ENCODE measurements around the gene MACROD2.
A peak's percentile ranks its signal among the peaks of the same experiment; 100 is the strongest.

The MACROD2 gene

DNA sequence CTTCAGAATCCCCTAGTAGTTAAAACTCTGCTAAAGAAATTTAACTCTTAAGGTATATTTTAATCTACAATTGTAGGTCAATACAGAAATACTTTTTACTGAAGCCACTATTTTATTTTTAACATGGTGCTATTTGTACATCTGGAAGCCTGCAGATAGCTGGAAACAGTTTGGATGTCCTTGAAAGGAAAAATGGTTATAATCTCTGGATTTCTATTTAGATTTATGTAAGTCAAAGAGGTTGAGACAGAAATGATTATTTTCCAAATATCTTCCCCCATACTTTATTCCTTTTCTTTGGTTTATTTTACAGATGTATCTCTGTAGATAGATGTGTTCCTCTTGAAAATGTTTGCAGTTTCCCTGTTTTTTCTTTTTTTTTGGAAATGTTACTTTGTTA is 1575.7 kb downstream of the MACROD2 start:
- no peak overlapping the region for H3K4me3 ChIP-seq (ENCODE audit: low read depth, low read length)
- no peak for DNase-seq (ENCODE audit: low read depth)
- TF ChIP-seq, protein P1, sequence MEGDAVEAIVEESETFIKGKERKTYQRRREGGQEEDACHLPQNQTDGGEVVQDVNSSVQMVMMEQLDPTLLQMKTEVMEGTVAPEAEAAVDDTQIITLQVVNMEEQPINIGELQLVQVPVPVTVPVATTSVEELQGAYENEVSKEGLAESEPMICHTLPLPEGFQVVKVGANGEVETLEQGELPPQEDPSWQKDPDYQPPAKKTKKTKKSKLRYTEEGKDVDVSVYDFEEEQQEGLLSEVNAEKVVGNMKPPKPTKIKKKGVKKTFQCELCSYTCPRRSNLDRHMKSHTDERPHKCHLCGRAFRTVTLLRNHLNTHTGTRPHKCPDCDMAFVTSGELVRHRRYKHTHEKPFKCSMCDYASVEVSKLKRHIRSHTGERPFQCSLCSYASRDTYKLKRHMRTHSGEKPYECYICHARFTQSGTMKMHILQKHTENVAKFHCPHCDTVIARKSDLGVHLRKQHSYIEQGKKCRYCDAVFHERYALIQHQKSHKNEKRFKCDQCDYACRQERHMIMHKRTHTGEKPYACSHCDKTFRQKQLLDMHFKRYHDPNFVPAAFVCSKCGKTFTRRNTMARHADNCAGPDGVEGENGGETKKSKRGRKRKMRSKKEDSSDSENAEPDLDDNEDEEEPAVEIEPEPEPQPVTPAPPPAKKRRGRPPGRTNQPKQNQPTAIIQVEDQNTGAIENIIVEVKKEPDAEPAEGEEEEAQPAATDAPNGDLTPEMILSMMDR (conservative IDR thresholded peaks at IDR 0.05; ENCODE audit: low read depth, low read length), result no peak

DNA sequence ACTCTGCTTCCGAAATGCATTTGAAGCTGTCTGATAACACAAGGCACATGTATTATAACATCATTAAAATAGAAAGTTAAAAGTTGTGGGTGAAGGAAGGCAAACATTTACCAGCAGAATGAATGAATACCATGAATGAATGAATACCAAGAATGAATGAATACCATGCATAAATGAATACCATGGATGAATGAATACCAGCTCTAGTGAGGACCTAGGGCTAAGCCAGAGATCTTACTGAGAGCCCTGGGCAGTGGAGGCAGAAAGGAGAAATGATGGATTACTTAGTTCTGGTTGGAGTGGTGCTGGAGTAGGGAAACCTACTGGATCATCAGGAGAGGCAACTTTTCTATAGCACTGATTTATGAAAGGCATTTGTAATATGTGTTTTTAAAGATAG is 1579.9 kb downstream of the MACROD2 start:
- TF ChIP-seq, protein P1 (conservative IDR thresholded peaks at IDR 0.05; ENCODE audit: low read depth, low read length), result no peak
- DNase-seq (ENCODE audit: low read depth), result no peak

GRCh38 chr20:15576411-15576810 is 1581.1 kb downstream of the MACROD2 start:
- TF ChIP-seq, protein P1 (conservative IDR thresholded peaks at IDR 0.05; ENCODE audit: low read depth, low read length), result no peak
- DNase-seq (ENCODE audit: low read depth), result peak; percentile 0
- no peak overlapping the region for H3K4me3 ChIP-seq (ENCODE audit: low read depth, low read length)

More for the DNA sequence above, 1579.9 kb downstream of the MACROD2 start:
- no peak overlapping the region for H3K4me3 ChIP-seq (ENCODE audit: low read depth, low read length)

DNA sequence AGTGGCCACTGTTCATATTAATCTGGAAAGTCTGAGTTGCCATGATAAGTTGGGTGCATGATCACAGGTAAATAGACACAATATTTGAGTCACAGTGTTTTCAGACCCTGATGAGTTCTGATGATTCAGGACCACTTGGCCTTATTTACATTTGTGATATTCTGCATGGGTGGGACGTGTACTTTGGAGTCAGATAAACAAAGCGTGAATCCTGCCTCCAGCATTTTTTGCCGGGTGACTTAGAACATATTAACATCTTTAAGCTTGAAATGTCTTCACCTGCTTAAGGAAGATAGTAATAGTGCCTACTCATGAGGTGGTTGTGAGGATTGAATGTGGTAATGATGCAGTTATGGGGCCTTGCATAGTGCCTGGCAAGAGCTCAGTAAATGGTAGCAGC is 1582.8 kb downstream of the MACROD2 start:
- H3K4me3 ChIP-seq (ENCODE audit: low read depth, low read length), result no peak overlapping the region
- DNase-seq (ENCODE audit: low read depth), result no peak
- TF ChIP-seq, protein P1 (conservative IDR thresholded peaks at IDR 0.05; ENCODE audit: low read depth, low read length), result no peak

GRCh38 chr20:15579688-15580087 is 1584.4 kb downstream of the MACROD2 start:
- no peak for DNase-seq (ENCODE audit: low read depth)
- no peak overlapping the region for H3K4me3 ChIP-seq (ENCODE audit: low read depth, low read length)
- TF ChIP-seq, protein P1 (conservative IDR thresholded peaks at IDR 0.05; ENCODE audit: low read depth, low read length), result no peak

DNA sequence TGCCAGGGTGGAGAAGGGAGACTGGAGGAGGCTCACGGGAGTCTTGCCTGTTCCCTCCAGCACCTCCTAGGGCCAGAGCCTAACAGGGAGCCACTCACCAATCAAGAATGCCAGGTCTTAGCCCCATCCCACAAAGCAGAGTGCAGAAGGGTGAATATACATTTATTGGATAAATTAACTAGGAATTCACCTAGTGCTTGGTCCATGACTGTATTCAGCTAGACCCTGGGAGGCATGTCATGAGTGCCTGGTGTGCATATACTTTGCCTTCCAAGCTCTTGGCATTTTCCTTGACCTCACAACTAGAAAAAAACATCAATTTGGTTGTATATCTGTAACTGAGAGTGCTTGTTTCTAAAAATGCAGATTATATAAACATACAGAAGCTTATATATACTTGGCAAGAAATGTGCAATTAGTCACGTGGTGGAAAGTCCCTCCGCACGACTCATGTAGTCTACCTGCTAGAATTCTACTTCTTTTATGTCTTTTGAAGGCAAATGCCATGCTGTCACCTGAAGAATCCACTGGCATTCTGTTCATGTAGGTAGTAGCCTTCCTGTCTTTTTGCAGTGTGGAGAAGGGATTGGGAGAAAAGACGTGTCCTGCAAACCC is 1586.9 kb downstream of the MACROD2 start:
- TF ChIP-seq, protein P1 (conservative IDR thresholded peaks at IDR 0.05; ENCODE audit: low read depth, low read length), result no peak
- H3K4me3 ChIP-seq (ENCODE audit: low read depth, low read length), result no peak overlapping the region
- DNase-seq (ENCODE audit: low read depth), result peak; percentile 0

- TF ChIP-seq, protein P1 (conservative IDR thresholded peaks at IDR 0.05; ENCODE audit: low read depth, low read length), result no peak
- no peak overlapping the region for H3K4me3 ChIP-seq (ENCODE audit: low read depth, low read length)
- DNase-seq (ENCODE audit: low read depth), result no peak
Measured at GRCh38 chr20:15584507-15584906, 1589.2 kb downstream of the MACROD2 start.
